Calu3 (cell line): ENCODE results near the gene GBX2. TPM values are rescaled to one million over a fixed set of nuclear protein-coding genes. Genes with fewer than 3 reads are reported as not detected.
"Not testable (repeated sequence)": the region's sequence is repeated elsewhere in the genome, so short reads cannot be mapped to it uniquely, and the experiment has no call there.

Source experiments
- BruUV-seq: library from RNA; stranded (reverse); fragments of 400-500 nt; replicated peaks from 2 replicates; lab custom pipeline; 2021; lab: Mats Ljungman, UMichigan
- CTCF ChIA-PET: fragments of 300-600 bp; sonication (Branson Sonifier 250); formaldehyde crosslinking; loops from one replicate; lab custom pipeline; 2022; ENCODE audit warnings: antibody characterized with exemption; lab: Charles Lee
- DNase-seq: peaks from one replicate; pipeline ENCODE4 v3.0.0; 2022
- H3K27ac Mint-ChIP-seq: one replicate; pipeline ENCODE4 v1.8.0; 2022; ENCODE audit warnings: mixed read lengths; ENCODE audit not compliant: unreplicated experiment
- H3K27me3 Mint-ChIP-seq: one replicate; pipeline ENCODE4 v1.8.0; 2022; ENCODE audit warnings: mixed read lengths; ENCODE audit not compliant: unreplicated experiment
- H3K36me3 Mint-ChIP-seq: one replicate; pipeline ENCODE4 v1.8.0; 2022; ENCODE audit warnings: mild to moderate bottlenecking, moderate library complexity, mixed read lengths; ENCODE audit not compliant: insufficient read depth, unreplicated experiment
- H3K4me1 Mint-ChIP-seq: one replicate; pipeline ENCODE4 v1.8.0; 2022; ENCODE audit warnings: mild to moderate bottlenecking, low read depth, mixed read lengths; ENCODE audit not compliant: unreplicated experiment
- H3K4me3 Mint-ChIP-seq: one replicate; pipeline ENCODE4 v1.8.0; 2022; ENCODE audit warnings: mild to moderate bottlenecking, low read depth, moderate library complexity, mixed read lengths; ENCODE audit not compliant: unreplicated experiment
- H3K9me3 Mint-ChIP-seq: one replicate; pipeline ENCODE4 v1.8.0; 2022; ENCODE audit warnings: low read depth, mixed read lengths; ENCODE audit not compliant: unreplicated experiment
- intact Hi-C: fragments of 100-400 bp; cut with micrococcal nuclease; formaldehyde crosslinking; loops from one replicate; pipeline ENCODE4 v1.10.0; 2022; ENCODE audit not compliant: unreplicated experiment
- total RNA-seq: library from RNA; stranded (reverse); gene quantifications from 2 replicates; pipeline ENCODE4 v1.2.3, GENCODE V29; 2022
- TF ChIP-seq, protein P1 (sequence below): fragments of 200-600 bp; IDR thresholded peaks from one replicate; pipeline ENCODE4 v1.8.0; 2022; ENCODE audit warnings: antibody characterized with exemption; ENCODE audit not compliant: unreplicated experiment

The GBX2 gene
- total RNA-seq, 1 experiment from 2014 or later = 2.4 TPM

DNA sequence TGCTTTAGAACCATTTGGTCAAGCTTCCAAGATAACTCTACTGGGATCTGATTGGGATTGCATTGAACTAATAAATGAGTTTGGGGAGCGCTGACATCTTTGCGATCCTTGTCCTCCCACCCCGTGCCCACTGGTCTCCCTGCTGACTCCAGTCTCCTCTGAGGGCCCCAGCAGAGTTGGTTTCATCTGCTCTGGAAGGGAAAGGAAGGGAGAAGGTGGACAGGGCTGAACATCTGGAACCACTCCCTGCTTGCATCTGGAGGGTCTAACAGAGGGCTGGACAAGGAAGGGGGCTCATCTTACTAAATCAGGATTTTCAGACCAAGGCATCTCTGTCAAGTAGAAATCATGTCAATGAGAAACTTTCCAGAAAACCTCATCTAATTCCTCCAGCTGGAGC lies 12.8 kb downstream of the GBX2 start:
- no peaks in the 10 kb centered on the region for H3K4me1 Mint-ChIP-seq
- H3K27me3 Mint-ChIP-seq = peaks cover 42% of the 10 kb centered on the region
- H3K4me3 Mint-ChIP-seq = no peak overlapping the region
- peaks cover 4% of the 10 kb centered on the region for H3K9me3 Mint-ChIP-seq
- no peak for DNase-seq
- TF ChIP-seq, protein P1, sequence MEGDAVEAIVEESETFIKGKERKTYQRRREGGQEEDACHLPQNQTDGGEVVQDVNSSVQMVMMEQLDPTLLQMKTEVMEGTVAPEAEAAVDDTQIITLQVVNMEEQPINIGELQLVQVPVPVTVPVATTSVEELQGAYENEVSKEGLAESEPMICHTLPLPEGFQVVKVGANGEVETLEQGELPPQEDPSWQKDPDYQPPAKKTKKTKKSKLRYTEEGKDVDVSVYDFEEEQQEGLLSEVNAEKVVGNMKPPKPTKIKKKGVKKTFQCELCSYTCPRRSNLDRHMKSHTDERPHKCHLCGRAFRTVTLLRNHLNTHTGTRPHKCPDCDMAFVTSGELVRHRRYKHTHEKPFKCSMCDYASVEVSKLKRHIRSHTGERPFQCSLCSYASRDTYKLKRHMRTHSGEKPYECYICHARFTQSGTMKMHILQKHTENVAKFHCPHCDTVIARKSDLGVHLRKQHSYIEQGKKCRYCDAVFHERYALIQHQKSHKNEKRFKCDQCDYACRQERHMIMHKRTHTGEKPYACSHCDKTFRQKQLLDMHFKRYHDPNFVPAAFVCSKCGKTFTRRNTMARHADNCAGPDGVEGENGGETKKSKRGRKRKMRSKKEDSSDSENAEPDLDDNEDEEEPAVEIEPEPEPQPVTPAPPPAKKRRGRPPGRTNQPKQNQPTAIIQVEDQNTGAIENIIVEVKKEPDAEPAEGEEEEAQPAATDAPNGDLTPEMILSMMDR = no peak
- CTCF ChIA-PET = no interaction called here
- H3K36me3 Mint-ChIP-seq = no peaks in the 10 kb centered on the region
- BruUV-seq = no TSS peak
- intact Hi-C loops = no loop called here
- H3K27ac Mint-ChIP-seq = no peak overlapping the region

DNA sequence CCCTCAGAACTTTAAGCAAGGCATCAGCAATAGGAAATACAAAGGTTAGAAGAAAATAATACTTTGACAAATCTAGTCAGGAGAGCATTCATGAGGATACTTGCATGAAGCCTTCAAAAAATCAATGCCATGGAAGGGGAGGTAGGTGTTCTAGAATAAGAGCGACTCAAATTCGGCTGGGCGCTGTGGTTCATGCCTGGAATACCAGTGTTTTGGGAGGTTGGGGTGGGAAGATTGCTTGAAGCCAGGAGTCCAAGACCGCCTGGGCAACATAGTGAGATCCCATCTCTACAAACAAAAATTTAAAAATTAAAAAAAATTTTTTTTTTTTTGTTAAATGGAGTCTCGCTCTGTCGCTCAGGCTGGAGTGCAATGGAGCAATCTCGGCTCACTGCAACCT lies 21.8 kb downstream of the GBX2 start:
- Mint-ChIP-seq H3K9me3 (no peaks in the 10 kb centered on the region), H3K27ac (no peak overlapping the region), H3K36me3 (no peaks in the 10 kb centered on the region), H3K27me3 (no peaks in the 10 kb centered on the region), H3K4me1 (no peaks in the 10 kb centered on the region), H3K4me3 (no peak overlapping the region)
- no peak for DNase-seq
- TF ChIP-seq, protein P1 = no peak
- BruUV-seq = no TSS peak
- CTCF ChIA-PET = no interaction called here
- intact Hi-C loops = no loop called here

DNA sequence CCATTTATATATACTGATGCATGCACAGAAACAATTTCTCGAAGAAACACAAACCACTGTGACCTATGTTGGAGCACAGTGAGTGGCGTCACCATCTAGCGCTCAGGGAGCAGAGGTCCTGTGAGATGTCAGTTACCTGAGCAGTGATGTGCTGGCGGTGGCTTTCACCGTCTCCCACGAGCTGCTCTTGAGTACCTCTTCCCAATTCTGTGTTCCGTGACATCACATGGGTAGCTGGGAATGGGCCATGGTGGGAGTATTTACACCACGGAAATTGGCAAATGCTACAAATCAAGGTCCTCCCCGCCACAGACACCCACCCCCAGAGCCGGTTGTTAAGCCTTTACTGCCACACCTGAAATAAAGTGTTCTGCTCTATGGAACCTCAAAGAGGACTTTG lies 24.4 kb downstream of the GBX2 start:
- BruUV-seq = no TSS peak

DNA sequence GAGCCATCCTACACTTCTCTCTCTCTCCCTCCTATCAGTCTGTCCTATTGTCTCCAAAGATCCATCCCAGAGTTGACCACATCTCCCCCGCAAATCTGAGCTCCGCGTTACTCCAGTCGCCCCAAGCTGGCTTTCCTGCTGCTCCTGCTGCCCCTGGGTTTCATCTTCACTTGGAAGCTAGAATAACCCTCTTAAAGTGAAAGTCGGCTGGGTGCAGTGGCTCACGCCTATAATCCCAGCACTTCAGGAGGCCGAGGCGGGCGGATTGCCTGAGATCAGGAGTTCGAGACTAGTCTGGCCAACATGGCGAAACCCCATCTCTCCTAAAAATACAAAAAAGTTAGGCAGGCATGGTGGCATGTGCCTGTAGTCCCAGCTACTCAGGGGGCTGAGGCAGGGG lies 26.6 kb downstream of the GBX2 start:
- H3K4me1 Mint-ChIP-seq, H3K27me3 Mint-ChIP-seq, H3K36me3 Mint-ChIP-seq, H3K4me3 Mint-ChIP-seq, intact Hi-C loops, DNase-seq, BruUV-seq, CTCF ChIA-PET, H3K9me3 Mint-ChIP-seq, H3K27ac Mint-ChIP-seq: not testable (repeated sequence)

More for the DNA sequence above, 24.4 kb downstream of the GBX2 start:
- H3K4me3 Mint-ChIP-seq = no peak overlapping the region
- no peaks in the 10 kb centered on the region for H3K4me1 Mint-ChIP-seq
- no peaks in the 10 kb centered on the region for H3K36me3 Mint-ChIP-seq
- H3K9me3 Mint-ChIP-seq = no peaks in the 10 kb centered on the region
- intact Hi-C loops = no loop called here
- no peak for DNase-seq
- TF ChIP-seq, protein P1 = no peak
- H3K27ac Mint-ChIP-seq = no peak overlapping the region
- no peaks in the 10 kb centered on the region for H3K27me3 Mint-ChIP-seq
- CTCF ChIA-PET = interaction anchor here (0.9 kb wide), 1 partner anchor 15 kb away, joined by 3 read pairs; no protein-coding TSS in a partner anchor

DNA sequence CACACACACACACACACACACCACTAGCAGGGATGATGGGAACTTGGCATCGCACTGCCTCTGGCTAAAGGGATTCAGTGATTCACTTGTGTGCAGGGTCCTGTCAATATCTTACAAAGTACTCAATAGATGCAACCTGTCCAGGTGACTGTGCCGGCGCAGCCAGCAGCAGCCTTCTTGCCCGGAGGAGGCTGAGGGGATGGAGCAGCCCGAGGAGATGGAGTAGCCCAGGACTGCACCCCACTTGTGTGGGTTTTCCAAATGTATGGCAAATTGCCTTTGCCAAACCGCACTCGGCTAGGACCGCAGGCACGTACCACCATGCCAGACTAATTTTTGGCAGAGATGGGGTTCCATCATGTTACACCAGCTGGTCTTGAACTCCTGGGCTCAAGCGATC lies 31.1 kb downstream of the GBX2 start:
- CTCF ChIA-PET = no interaction called here
- no TSS peak for BruUV-seq
- Mint-ChIP-seq H3K27ac (no peak overlapping the region), H3K36me3 (peaks cover 13% of the 10 kb centered on the region), H3K27me3 (no peaks in the 10 kb centered on the region), H3K4me1 (no peaks in the 10 kb centered on the region), H3K9me3 (no peaks in the 10 kb centered on the region), H3K4me3 (no peak overlapping the region)
- TF ChIP-seq, protein P1 = no peak
- no peak for DNase-seq
- intact Hi-C loops = no loop called here
